ENCODE measurements around the gene VGLL4. TPM values are rescaled to one million over a fixed set of nuclear protein-coding genes. Genes with fewer than 3 reads are reported as not detected.

Gene VGLL4
- total and polyA plus RNA-seq, 2 donors (not counting 1 experiment from before 2014, with no cell fraction given), result 25.8 to 29.0 TPM

DNA sequence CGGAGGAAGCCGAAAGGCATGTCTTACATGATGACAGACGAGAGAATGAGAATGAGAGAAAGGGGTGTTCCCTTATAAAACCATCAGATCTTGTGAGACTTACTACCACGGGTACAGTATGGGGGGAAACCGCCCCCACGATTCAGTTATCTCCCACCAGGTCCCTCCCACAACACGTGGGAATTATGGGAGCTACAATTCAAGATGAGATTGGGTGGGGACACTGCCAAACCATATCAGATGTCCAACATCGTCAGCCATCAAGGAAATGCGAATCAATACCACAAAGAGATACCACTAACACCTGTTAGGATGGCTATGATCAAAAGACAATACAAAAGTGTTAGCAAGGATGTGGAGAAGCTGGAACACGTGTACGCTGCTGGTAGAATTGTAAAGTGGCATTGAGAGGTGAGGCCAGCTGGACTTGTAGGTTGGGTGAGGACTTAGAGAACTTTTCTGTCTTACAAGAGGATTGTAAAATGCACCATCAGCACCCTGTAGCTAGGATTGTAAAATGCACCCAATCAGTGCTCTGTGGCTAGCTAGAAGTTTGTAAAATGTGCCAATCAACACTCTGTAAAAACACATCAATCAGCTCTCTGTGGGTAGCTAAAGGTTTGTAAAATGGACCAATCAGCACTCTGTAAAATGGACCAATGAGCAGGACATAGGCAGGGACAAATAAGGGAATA, 37.5 kb downstream of the VGLL4 start:
- Mint-ChIP-seq H3K9me3 (ENCODE audit: insufficient read depth) (no peaks in the 10 kb centered on the region), H3K27me3 (no peaks in the 10 kb centered on the region), H3K4me1 (peaks cover 39% of the 10 kb centered on the region), H3K4me3 (no peak overlapping the region), H3K27ac (peak overlapping the region; percentile 72)
- H3K9me3 ChIP-seq (ENCODE audit: control extremely low read depth in 1 of 3, control insufficient read depth in 2 of 3, insufficient read depth in 1 of 3, low read length in 2 of 3), result no peaks in the 10 kb centered on the region
- H3K9ac ChIP-seq (ENCODE audit: low read length), result no peak overlapping the region
- no peak for DNase-seq
- TF ChIP-seq EZH2 (IDR thresholded peaks at IDR 0.05; ENCODE audit: borderline replicate concordance, insufficient read depth, low read depth, low read length, poor library complexity, severe bottlenecking), result no peak
- TF ChIP-seq, protein P1, sequence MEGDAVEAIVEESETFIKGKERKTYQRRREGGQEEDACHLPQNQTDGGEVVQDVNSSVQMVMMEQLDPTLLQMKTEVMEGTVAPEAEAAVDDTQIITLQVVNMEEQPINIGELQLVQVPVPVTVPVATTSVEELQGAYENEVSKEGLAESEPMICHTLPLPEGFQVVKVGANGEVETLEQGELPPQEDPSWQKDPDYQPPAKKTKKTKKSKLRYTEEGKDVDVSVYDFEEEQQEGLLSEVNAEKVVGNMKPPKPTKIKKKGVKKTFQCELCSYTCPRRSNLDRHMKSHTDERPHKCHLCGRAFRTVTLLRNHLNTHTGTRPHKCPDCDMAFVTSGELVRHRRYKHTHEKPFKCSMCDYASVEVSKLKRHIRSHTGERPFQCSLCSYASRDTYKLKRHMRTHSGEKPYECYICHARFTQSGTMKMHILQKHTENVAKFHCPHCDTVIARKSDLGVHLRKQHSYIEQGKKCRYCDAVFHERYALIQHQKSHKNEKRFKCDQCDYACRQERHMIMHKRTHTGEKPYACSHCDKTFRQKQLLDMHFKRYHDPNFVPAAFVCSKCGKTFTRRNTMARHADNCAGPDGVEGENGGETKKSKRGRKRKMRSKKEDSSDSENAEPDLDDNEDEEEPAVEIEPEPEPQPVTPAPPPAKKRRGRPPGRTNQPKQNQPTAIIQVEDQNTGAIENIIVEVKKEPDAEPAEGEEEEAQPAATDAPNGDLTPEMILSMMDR (IDR thresholded peaks at IDR 0.05), result no peak
- H3K4me3 ChIP-seq (ENCODE audit: control extremely low read depth in 1 of 5, extremely low read depth in 1 of 5, insufficient read depth in 1 of 5, low read depth in 2 of 5, low read length in 4 of 5), result no peak overlapping the region
- peaks cover 33% of the 10 kb centered on the region for H3K79me2 ChIP-seq (ENCODE audit: control insufficient read depth, insufficient read depth, low read length)
- H2AFZ ChIP-seq (ENCODE audit: insufficient read depth, low read depth, low read length, poor library complexity, severe bottlenecking), result no peak overlapping the region
- H3K27me3 ChIP-seq (replicated peaks in 1 of 4; ENCODE audit: control extremely low read depth in 1 of 4, control insufficient read depth in 3 of 4, insufficient read depth in 4 of 4, low read length in 3 of 4), result no peaks in the 10 kb centered on the region
- ATAC-seq (ENCODE audit: low read depth), result no peak
- no peak overlapping the region for H3K27ac ChIP-seq (ENCODE audit: low read length in 2 of 2)
- H4K20me1 ChIP-seq (ENCODE audit: control insufficient read depth, insufficient read depth, low read length, poor library complexity, severe bottlenecking), result peaks cover 21% of the 10 kb centered on the region
- peaks cover 16 to 19% of the 10 kb centered on the region in 2 donors for H3K4me1 ChIP-seq (ENCODE audit: control insufficient read depth in 2 of 2, insufficient read depth in 2 of 2, low read length in 2 of 2)
- H3K4me2 ChIP-seq (replicated peaks; ENCODE audit: low read depth, low read length, poor library complexity, severe bottlenecking), result no peak overlapping the region
- intact Hi-C loops (cut with micrococcal nuclease), result no loop called here
- ChIA-PET POLR2A (no interaction called here), CTCF (interaction anchor here (0.8 to 1.3 kb wide), 2 partner anchors 17 to 44 kb away, joined by 3 to 4 read pairs; no protein-coding TSS in a partner anchor)
- no peaks in the 10 kb centered on the region for H3K36me3 ChIP-seq (replicated peaks in 1 of 2; ENCODE audit: control extremely low read depth in 1 of 2, control insufficient read depth in 1 of 2, extremely low read depth in 1 of 2, insufficient read depth in 2 of 2, low read length in 1 of 2)
- WGBS (ENCODE audit: insufficient coverage), result 92% methylated on average over 2 of the region's 11 CpGs

DNA sequence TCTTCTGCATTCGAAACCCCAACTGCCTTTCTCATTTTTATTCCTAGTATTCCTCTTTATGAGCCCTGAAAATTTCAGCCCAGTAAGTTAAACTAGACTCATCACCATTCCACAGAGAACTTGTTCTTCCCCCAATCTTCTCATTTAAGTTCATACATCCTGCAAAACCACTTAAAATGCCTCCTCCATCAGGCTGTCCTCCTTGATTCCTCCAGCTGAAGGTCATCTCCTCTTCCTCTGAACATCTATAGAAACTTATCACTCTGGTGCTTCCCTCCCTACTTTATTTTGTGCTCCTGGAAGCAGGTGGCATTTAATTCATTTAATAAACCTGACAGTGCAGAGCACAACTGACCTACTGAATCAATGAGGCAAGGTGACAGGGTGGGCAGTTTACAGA, 38.3 kb downstream of the VGLL4 start:
- POLR2A ChIA-PET, result no interaction called here
- CTCF ChIA-PET, result no interaction called here
- WGBS (ENCODE audit: insufficient coverage), result 86% methylated on average over 1 of the region's 1 CpG

More for the DNA sequence above, 38.3 kb downstream of the VGLL4 start:
- Mint-ChIP-seq H3K27ac (peak overlapping the region; percentile 72), H3K27me3 (no peaks in the 10 kb centered on the region), H3K4me3 (no peak overlapping the region), H3K4me1 (peaks cover 45% of the 10 kb centered on the region), H3K9me3 (ENCODE audit: insufficient read depth) (no peaks in the 10 kb centered on the region)
- H3K9ac ChIP-seq (ENCODE audit: low read length), result no peak overlapping the region
- H3K36me3 ChIP-seq (replicated peaks in 1 of 2; ENCODE audit: control extremely low read depth in 1 of 2, control insufficient read depth in 1 of 2, extremely low read depth in 1 of 2, insufficient read depth in 2 of 2, low read length in 1 of 2), result peaks cover 0 to 8% of the 10 kb centered on the region in 2 experiments
- H3K27ac ChIP-seq (ENCODE audit: low read length in 2 of 2), result no peak overlapping the region
- ATAC-seq (ENCODE audit: low read depth) (no peak), DNase-seq (no peak)
- no peak overlapping the region for H3K4me2 ChIP-seq (replicated peaks; ENCODE audit: low read depth, low read length, poor library complexity, severe bottlenecking)
- intact Hi-C loops (cut with micrococcal nuclease), result no loop called here
- no peak for TF ChIP-seq EZH2 (IDR thresholded peaks at IDR 0.05; ENCODE audit: borderline replicate concordance, insufficient read depth, low read depth, low read length, poor library complexity, severe bottlenecking)
- TF ChIP-seq, protein P1 (IDR thresholded peaks at IDR 0.05), result no peak
- H3K4me1 ChIP-seq (ENCODE audit: control insufficient read depth in 2 of 2, insufficient read depth in 2 of 2, low read length in 2 of 2), result peaks cover 18 to 27% of the 10 kb centered on the region in 2 donors
- H3K79me2 ChIP-seq (ENCODE audit: control insufficient read depth, insufficient read depth, low read length), result peaks cover 33% of the 10 kb centered on the region
- H3K4me3 ChIP-seq (ENCODE audit: control extremely low read depth in 1 of 5, extremely low read depth in 1 of 5, insufficient read depth in 1 of 5, low read depth in 2 of 5, low read length in 4 of 5), result no peak overlapping the region
- H4K20me1 ChIP-seq (ENCODE audit: control insufficient read depth, insufficient read depth, low read length, poor library complexity, severe bottlenecking), result peaks cover 16% of the 10 kb centered on the region
- H3K9me3 ChIP-seq (ENCODE audit: control extremely low read depth in 1 of 3, control insufficient read depth in 2 of 3, insufficient read depth in 1 of 3, low read length in 2 of 3), result no peaks in the 10 kb centered on the region
- H2AFZ ChIP-seq (ENCODE audit: insufficient read depth, low read depth, low read length, poor library complexity, severe bottlenecking), result no peak overlapping the region
- no peaks in the 10 kb centered on the region for H3K27me3 ChIP-seq (replicated peaks in 1 of 4; ENCODE audit: control extremely low read depth in 1 of 4, control insufficient read depth in 3 of 4, insufficient read depth in 4 of 4, low read length in 3 of 4)

Data from B cell (primary cell).